Keratinocyte (primary cell): Measurements from ENCODE around the gene EIF3L. TPM values are rescaled to one million over a fixed set of nuclear protein-coding genes. Genes with fewer than 3 reads are reported as not detected.

Experiments
- DNase-seq: peaks from one replicate; pipeline ENCODE4 v3.0.0-alpha.2; 2011; ENCODE audit warnings: low read depth, missing footprints, low spot score
- FAIRE-seq: peaks from 2 replicates; lab custom pipeline; 2011; peaks lifted over from hg19 to GRCh38; lab: Jason Lieb, UNC
- H2AFZ ChIP-seq: 2 replicates; pipeline ENCODE4 v1.6.0; 2012; ENCODE audit warnings: low read length, control low read depth, inconsistent platforms; ENCODE audit not compliant: control insufficient read depth
- H3K27ac ChIP-seq: 2 replicates; pipeline ENCODE4 v1.5.1; 2011; ENCODE audit warnings: low read length; ENCODE audit not compliant: control insufficient read depth, insufficient read depth
- H3K27me3 ChIP-seq: 3 replicates; pipeline ENCODE4 v1.6.0; 2011; ENCODE audit warnings: low read length; ENCODE audit not compliant: control insufficient read depth, insufficient read depth; ENCODE audit errors: extremely low read depth
- H3K36me3 ChIP-seq, 2 experiments: 2 replicates in 1 of 2; 3 replicates in 1 of 2; pipeline ENCODE4 v1.5.1; 2011; ENCODE audit warnings: low read length in 2 of 2, mild to moderate bottlenecking in 1 of 2; ENCODE audit not compliant: control insufficient read depth in 2 of 2, insufficient read depth in 2 of 2; ENCODE audit errors: extremely low read depth in 1 of 2
- H3K4me1 ChIP-seq: 3 replicates; pipeline ENCODE4 v1.5.1; 2011; ENCODE audit warnings: low read length; ENCODE audit not compliant: control insufficient read depth, insufficient read depth; ENCODE audit errors: extremely low read depth
- H3K4me2 ChIP-seq: 3 replicates; pipeline ENCODE4 v1.6.0; 2011; ENCODE audit warnings: low read depth, low read length; ENCODE audit not compliant: control insufficient read depth, insufficient read depth; ENCODE audit errors: extremely low read depth
- H3K4me3 ChIP-seq, 3 experiments: fragments of 200-600 bp in 1 of 3; sonication (generic) in 1 of 3; 2 replicates in 2 of 3; 3 replicates in 1 of 3; pipeline ENCODE4 v1.5.1; 2011 to 2016; ENCODE audit warnings: low read length in 3 of 3, mild to moderate bottlenecking in 3 of 3, control low read depth in 2 of 3, inconsistent platforms in 1 of 3, low read depth in 1 of 3, mixed read lengths in 1 of 3, mixed run types in 1 of 3, moderate library complexity in 1 of 3; ENCODE audit not compliant: control insufficient read depth in 2 of 3, insufficient read depth in 2 of 3; ENCODE audit errors: extremely low read depth in 1 of 3
- H3K79me2 ChIP-seq: 2 replicates; pipeline ENCODE4 v1.6.0; 2012; ENCODE audit warnings: low read length; ENCODE audit not compliant: control insufficient read depth, insufficient read depth
- H3K9ac ChIP-seq: 3 replicates; pipeline ENCODE4 v1.6.0; 2011; ENCODE audit warnings: low read length; ENCODE audit not compliant: control insufficient read depth, insufficient read depth; ENCODE audit errors: extremely low read depth
- H3K9me1 ChIP-seq: 3 replicates; pipeline ENCODE4 v1.6.0; 2011; ENCODE audit warnings: low read length; ENCODE audit not compliant: control insufficient read depth, insufficient read depth; ENCODE audit errors: extremely low read depth
- H3K9me3 ChIP-seq: 2 replicates; pipeline ENCODE4 v1.5.1; 2012; ENCODE audit warnings: low read depth, low read length; ENCODE audit not compliant: control insufficient read depth
- H4K20me1 ChIP-seq: 3 replicates; pipeline ENCODE4 v1.6.0; 2011; ENCODE audit warnings: low read length; ENCODE audit not compliant: control insufficient read depth, insufficient read depth; ENCODE audit errors: extremely low read depth
- CTCF ChIP-seq, 3 experiments: IDR thresholded peaks in 1 of 3; conservative IDR thresholded peaks in 1 of 3; optimal IDR thresholded peaks in 1 of 3; 2 replicates in 2 of 3; 3 replicates in 1 of 3; pipeline versions ENCODE3 to v1.5.1; 2011; ENCODE audit warnings: low read length in 3 of 3, mild to moderate bottlenecking in 3 of 3, moderate library complexity in 2 of 3, control low read depth in 1 of 3, inconsistent platforms in 1 of 3; ENCODE audit not compliant: insufficient read depth in 2 of 3; ENCODE audit errors: extremely low read depth in 1 of 3
- EZH2 ChIP-seq: IDR thresholded peaks from one replicate; pipeline ENCODE4 v1.6.1; 2012; ENCODE audit warnings: inconsistent platforms, mild to moderate bottlenecking, low read length, moderate library complexity
- dilution Hi-C: fragments of 300-500 bp; cut with MboI; formaldehyde crosslinking; loops from one replicate; pipeline ENCODE4 v1.7.0; 2020; ENCODE audit warnings: low sequenced_read_pairs; ENCODE audit not compliant: extremely low pct_ligation_motif_present
- polyA plus RNA-seq, 5 experiments: library from polyadenylated mRNA; depleted of rRNA in 3 of 5; stranded (reverse) in 3 of 5; stranded (forward) in 1 of 5; unstranded in 1 of 5; fragments of >200 nt; gene quantifications; 1 replicate in 1 of 5; 2 replicates in 3 of 5; 3 replicates in 1 of 5; pipeline versions ENCODE4 v1.2.1 to v1.2.3, GENCODE V29; 2011 to 2012; ENCODE audit warnings: missing spikeins in 2 of 5, low read depth in 1 of 5, low replicate concordance in 1 of 5

EIF3L gene
- polyA plus RNA-seq, 1 donor (not counting 4 experiments of a cell fraction or from before 2014, with no cell fraction given), result 639 TPM

- H3K9me3 ChIP-seq, result no peaks in the 10 kb centered on the region
- FAIRE-seq (peak; percentile 67), DNase-seq (peak; percentile 73)
- no peaks in the 10 kb centered on the region for H3K27me3 ChIP-seq
- H2AFZ ChIP-seq, result peak within 1 kb of the TSS; percentile 94
- H4K20me1 ChIP-seq, result no peaks in the 10 kb centered on the region
- dilution Hi-C loops, result no loop called here
- peak within 1 kb of the TSS; percentile 94 for H3K4me2 ChIP-seq
- TF ChIP-seq CTCF (optimal IDR thresholded peaks at IDR 0.05 in 1 of 3, IDR thresholded peaks at IDR 0.05 in 1 of 3, conservative IDR thresholded peaks at IDR 0.05 in 1 of 3; ENCODE audit: extremely low read depth in 1 of 3, insufficient read depth in 2 of 3, low read length in 3 of 3), result no peak
- no peak for TF ChIP-seq EZH2
- peak within 1 kb of the TSS; percentile 84 for H3K9ac ChIP-seq
- H3K4me1 ChIP-seq, result peaks cover 13% of the 10 kb centered on the region
- peak within 1 kb of the TSS; percentile 69 for H3K27ac ChIP-seq
- no peaks in the 10 kb centered on the region for H3K36me3 ChIP-seq
- no peaks in the 10 kb centered on the region for H3K9me1 ChIP-seq
- H3K4me3 ChIP-seq, result peak within 1 kb of the TSS; percentile 50 to 76 (median 57)
- no peaks in the 10 kb centered on the region for H3K79me2 ChIP-seq
Measured at GRCh38 chr22:37807410-37808293, 41.6 kb upstream of the EIF3L start, which contains the start of gene GCAT. TSS of gene GCAT (plus strand) at chr22:37807934. CDS start at chr22:37807968, 34 bp downstream.

- H3K4me2 ChIP-seq, result peak overlapping the region; percentile 94
- TF ChIP-seq CTCF (optimal IDR thresholded peaks at IDR 0.05 in 1 of 3, IDR thresholded peaks at IDR 0.05 in 1 of 3, conservative IDR thresholded peaks at IDR 0.05 in 1 of 3; ENCODE audit: extremely low read depth in 1 of 3, insufficient read depth in 2 of 3, low read length in 3 of 3), result no peak
- no peak for TF ChIP-seq EZH2
- dilution Hi-C loops, result no loop called here
- DNase-seq (no peak), FAIRE-seq (peak; percentile 65)
- H2AFZ ChIP-seq, result peak overlapping the region; percentile 94
- H3K4me1 ChIP-seq, result peaks cover 7% of the 10 kb centered on the region
- H3K9me3 ChIP-seq, result no peaks in the 10 kb centered on the region
- H3K27me3 ChIP-seq, result no peaks in the 10 kb centered on the region
- H3K9me1 ChIP-seq, result no peaks in the 10 kb centered on the region
- no peaks in the 10 kb centered on the region for H3K79me2 ChIP-seq
- H3K27ac ChIP-seq, result peak overlapping the region; percentile 69
- peak overlapping the region; percentile 84 for H3K9ac ChIP-seq
- H4K20me1 ChIP-seq, result no peaks in the 10 kb centered on the region
- H3K36me3 ChIP-seq, result no peaks in the 10 kb centered on the region
- H3K4me3 ChIP-seq, result peak overlapping the region; percentile 50 to 76 (median 57)
Measured at GRCh38 chr22:37808294-37808657, 40.9 kb upstream of the EIF3L start.
